ENCODE results near the gene PDS5A.
"Not testable (repeated sequence)": the region's sequence is repeated elsewhere in the genome, so short reads cannot be mapped to it uniquely, and the experiment has no call there.

Gene PDS5A

DNA sequence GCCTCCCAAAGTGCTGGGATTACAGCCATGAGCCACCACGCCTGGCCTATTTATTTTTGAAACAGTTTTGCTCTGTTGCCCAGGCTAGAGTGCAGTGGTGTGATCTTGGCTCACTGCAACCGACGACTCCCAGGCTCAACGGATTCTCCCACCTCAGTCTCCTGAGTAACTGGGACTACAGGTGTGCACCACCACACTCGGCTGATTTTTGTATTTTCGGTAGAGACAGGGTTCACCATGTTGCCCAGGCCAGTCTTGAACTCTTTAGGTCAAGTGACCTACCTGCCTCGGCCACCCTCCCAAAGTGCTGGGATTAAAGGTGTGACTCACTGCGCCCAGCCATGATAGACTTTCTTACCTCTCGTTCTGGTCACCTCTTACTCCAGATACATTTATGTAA, 155.8 kb downstream of the PDS5A start:
- no peak for DNase-seq

DNA sequence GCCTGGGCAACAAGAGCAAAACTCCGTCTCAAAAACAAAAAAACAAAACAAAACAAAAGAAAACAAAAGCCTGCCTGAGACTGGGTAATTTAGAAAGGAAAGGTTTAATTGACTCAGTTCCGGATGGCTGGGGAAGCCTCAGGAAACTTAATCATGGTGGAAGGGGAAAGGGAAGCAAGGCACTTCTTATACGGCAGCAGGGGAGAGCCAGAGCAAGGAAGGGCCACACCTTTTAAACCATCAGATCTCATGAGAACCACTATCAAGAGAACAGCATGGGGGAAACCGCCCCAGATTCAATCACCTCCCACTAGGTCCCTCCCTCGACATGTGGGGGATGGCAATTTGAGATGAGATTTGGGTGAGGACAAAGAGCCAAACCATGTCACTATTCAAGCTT, 157.5 kb downstream of the PDS5A start:
- DNase-seq, result no peak

DNA sequence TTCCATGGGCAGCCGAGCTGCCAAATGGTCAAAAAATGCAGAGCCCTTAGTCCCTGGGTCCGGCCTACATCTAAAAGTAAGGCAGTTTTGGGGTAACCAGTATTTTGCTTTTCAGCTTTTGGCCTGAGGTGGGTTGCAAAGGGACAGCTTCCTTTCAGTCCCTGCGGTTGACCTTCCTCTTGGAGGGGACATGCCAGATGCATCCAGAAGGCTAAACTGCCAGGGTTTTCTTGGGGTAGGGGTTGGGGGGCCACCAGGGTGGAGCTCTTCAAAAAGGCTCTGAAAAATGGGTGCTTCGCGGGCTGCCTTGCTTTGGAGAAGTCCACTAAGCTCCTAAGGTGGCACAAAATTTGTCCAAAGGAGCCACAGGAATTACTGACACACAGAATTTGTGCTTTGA, 159.1 kb downstream of the PDS5A start:
- no peak for DNase-seq

DNA sequence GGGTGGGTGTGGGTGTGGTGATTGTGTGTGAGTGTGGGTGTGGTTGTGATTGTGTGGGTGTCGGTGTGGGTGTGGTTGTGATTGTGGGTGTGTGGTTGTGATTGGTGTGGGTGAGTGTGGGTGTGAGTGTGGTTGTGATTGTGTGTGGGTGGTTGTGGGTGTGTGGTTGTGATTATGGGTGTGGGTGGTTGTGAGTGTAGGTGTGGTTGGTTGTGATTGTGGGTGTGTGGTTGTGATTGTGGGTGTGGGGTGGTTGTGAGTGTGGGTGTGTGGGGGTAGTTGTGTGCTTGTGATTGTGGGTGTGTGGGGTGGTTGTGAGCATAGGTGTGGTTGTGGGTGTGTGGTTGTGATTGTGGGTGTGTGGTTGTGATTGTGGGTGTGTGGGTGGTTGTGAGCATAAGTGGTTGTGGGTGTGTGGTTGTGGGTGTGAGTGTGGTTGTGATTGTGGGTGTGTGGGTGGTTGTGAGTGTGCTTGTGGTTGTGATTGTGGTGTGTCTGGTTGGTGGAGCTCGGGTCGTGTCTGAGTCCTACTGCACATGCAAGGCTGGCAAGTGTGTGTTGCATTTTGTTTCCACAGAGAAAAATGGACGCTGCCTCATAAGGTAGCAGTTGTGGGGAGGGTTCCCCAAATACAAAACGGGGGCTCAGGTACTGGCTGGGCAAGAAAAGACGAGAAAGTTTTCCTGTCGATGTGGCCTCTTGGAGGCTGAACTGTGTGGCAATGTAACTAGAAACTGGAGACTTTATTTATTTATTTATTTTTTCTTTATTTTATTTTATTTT, 163.1 kb downstream of the PDS5A start:
- no peak for DNase-seq

DNA sequence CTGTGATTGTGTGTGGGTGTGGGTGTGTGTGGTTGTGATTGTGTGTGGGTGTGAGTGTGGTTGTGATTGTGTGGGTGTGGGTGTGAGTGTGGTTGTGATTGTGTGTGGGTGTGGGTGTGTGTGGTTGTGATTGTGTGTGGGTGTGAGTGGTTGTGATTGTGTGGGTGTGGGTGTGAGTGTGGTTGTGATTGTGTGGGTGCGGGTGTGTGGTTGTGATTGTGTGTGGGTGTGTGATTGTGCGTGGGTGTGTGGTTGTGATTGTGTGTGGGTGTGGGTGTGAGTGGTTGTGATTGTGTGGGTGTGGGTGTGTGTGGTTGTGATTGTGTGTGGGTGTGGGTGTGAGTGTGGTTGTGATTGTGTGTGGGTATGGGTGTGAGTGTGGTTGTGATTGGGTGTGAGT, 163.9 kb downstream of the PDS5A start:
- not testable (repeated sequence) for DNase-seq

DNA sequence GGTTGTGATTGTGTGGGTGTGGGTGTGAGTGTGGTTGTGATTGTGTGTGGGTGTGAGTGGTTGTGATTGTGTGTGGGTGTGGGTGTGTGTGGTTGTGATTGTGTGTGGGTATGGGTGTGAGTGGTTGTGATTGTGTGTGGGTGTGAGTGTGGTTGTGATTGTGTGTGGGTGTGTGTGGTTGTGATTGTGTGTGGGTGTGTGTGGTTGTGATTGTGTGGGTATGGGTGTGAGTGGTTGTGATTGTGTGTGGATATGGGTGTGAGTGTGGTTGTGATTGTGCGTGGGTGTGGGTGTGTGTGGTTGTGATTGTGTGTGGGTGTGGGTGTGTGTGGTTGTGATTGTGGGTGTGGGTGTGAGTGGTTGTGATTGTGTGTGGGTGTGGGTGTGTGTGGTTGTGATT, 164.7 kb downstream of the PDS5A start:
- not testable (repeated sequence) for DNase-seq

DNA sequence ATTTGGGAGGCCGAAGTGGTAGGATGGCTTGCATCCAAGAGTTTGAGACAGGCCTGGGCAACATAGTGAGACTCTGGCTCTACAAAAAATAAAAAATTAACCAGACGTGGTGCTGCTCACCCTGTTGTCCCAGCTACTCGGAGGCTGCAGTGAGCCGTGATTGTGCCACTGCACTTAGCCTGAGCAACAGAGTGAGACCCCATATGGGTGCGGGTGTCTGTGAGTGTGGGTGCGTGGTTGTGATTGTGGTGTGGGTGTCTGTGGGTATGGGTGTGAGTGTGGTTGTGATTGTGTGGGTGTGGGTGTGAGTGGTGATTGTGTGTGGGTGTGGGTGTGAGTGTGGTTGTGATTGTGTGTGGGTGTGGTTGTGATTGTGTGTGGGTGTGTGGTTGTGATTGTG, 165.2 kb downstream of the PDS5A start:
- DNase-seq, result no peak

DNA sequence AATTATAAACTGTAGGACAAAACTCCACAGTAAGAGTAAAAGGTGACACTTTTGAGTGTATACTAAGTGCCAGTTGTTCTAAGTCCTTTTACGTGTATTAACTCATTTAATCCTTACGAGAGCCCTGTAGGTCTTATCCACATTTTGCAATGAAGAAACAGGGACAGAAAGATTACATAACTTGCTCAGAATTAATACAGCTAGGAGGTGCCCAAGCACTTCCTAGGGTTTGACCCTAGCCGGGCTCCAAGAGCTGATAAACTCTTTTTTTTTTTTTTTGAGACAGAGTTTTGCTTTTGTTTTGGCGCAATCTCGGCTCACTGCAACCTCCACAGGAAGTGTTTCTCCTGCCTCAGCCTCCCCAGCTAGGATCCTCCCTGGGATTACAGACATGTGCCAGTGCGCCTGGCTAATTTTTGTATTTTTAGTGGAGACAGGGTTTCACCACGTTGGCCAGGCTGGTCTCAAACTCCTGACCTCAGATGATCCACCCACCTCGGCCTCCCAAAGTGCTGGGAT, 169.4 kb downstream of the PDS5A start:
- DNase-seq, result no peak

DNA sequence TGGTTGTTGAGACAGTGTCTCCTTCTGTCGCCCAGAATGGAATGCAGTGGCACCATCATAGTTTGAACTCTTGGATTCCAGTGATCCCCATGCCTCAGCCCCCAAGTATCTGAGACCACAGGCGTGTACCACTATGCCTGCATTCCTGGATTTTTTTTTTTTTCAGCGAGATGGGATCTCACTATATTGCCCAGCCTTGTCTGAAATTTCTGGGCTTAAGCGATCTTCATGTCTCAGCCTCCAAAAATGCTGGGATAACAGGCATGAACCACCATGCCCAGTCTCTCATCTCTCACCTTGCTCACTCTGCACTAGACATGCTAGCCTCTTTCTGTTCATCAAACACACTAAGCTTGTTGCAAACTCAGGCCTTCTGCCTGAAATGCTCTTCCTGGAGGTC, 175.7 kb downstream of the PDS5A start:
- DNase-seq, result no peak

DNA sequence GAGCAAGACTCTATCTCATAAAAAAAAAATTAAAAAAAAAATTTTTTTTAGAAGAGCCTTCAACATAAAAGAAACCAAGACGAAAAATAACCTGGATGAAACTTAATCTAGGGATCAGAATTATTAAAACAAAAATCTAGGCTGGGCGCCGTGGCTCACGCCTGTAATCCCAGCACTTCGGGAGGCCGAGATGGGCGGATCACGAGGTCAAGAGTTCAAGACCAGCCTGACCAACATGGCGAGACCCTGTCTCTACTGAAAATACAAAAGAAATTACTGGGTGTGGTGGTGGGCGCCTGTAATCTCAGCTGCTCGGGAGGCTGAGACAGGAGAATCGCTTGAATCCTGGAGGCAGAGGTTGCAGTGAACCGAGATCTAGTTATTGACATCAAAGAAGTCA, 184.7 kb downstream of the PDS5A start:
- DNase-seq, result not testable (repeated sequence)

DNA sequence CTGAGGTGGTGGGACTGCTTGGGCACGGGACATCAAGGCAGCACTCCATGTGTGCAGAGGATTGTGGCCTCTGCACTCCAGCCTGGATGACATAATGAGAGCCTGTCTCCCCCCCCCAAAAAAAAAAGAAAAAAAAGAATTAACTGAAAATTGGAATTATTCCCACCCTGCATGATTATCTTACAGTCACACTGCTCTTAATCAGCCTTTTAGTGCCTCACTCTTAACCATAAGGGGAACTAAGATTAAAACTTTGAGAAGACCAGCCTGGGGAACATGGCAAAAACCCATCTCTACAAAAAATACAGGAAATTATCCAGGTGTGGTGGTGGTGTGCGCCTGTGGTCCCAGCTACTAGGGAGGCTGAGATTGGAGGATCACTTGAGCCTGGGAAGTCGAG, 185.2 kb downstream of the PDS5A start:
- no peak for DNase-seq

DNA sequence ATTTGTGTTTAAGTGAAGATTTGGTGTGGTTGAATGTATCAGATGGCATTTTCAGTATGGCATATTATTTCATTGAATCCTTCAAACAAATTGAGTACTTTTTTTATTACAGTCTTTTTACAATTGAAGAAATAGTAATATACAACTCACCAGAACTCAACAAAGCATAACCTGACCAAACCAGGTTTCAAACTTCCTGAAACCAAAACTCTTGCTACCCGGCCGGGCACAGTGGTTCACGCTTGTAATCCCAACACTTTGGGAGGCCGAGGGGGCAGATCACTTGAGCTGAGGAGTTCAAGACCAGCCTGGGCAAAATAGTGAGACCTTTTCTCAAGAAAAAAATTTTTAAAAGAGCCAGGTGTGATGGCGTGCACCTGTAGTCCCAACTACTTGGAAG, 185.6 kb downstream of the PDS5A start:
- DNase-seq, result no peak

DNA sequence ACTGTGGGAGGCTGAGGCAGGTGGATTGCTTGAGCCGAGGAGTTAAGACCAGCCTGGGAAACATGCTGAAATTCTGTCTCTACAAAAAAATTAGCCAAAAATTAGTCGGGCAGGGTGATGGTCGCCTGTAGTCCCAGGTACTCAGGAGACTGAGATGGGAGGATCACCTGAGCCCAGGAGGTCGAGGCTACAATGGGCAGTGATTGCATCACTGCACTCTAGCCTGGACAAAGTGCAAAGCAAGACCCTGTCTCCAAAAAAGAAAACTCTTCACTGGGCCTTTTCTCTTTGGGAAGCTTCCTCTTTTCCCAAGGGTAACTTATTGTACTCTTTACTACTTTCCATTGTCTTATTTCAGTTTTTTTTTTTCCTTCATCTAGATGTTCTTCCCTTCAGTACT, 190.9 kb downstream of the PDS5A start:
- no peak for DNase-seq

DNA sequence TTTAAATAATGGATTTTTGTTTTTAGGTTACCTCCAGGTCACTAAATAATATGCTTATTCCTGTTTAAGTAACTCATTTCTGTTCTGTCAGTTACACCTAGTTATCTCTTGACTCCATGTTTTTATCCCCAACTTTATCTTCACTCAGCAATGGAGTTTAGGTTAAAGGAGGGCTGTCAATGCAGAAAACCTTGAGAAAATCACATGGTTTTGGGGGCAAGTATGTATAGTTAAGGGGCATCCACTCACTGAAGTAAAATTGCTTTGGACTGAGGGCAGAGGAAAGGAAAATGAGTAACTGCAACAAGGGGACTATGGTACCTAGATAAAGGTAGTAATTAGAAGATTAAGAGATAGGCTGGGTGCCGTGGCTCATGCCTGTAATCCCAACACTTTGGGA, 192.6 kb downstream of the PDS5A start:
- no peak for DNase-seq

DNA sequence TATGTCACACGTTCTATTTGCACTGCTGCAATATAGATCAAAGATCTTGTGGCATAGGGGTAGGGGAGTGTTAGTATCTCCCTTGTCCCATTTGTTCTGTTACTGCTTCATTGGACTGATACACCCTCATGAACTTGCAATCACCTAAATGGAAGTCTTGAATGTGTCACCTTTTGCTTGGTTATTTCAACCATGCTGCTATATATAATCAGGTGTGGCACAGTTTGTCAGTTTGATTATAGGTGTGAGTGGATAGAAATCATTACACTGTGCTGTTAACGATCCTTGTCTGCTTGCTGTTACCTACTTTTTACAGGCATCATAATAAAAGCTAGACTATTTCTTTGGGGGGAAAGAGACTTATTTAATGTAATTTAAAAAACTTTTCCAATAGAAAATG, 195.7 kb downstream of the PDS5A start:
- not testable (repeated sequence) for DNase-seq

All from hippocampal formation (tissue), 2 donors.